AG09309 (cell line): ENCODE results near the gene ZNF281.

Experiments
- DNase-seq: peaks from one replicate; pipeline ENCODE4 v3.0.0-alpha.2; 2010; ENCODE audit warnings: low read depth
- H3K4me3 ChIP-seq: 2 replicates; pipeline ENCODE4 v1.5.1; 2011; ENCODE audit warnings: mild to moderate bottlenecking, low read depth, low read length, moderate library complexity; ENCODE audit not compliant: control insufficient read depth
- CTCF ChIP-seq: IDR thresholded peaks from 2 replicates; pipeline ENCODE4 v1.5.1; 2011; ENCODE audit warnings: mild to moderate bottlenecking, low read depth, low read length, inconsistent platforms; ENCODE audit not compliant: insufficient read depth, control insufficient read depth; ENCODE audit errors: missing control alignments

ZNF281 gene

GRCh38 chr1:200432586-200432985 is 22.8 kb upstream of the ZNF281 start:
- H3K4me3 ChIP-seq, result no peak overlapping the region

GRCh38 chr1:200429221-200429751 is 19.4 kb upstream of the ZNF281 start:
- TF ChIP-seq CTCF, result no peak
- DNase-seq, result peak; percentile 71
- no peak overlapping the region for H3K4me3 ChIP-seq

More at GRCh38 chr1:200432586-200432985, 22.8 kb upstream of the ZNF281 start:
- DNase-seq, result no peak
- no peak for TF ChIP-seq CTCF

- TF ChIP-seq CTCF, result no peak
- no peak for DNase-seq
- H3K4me3 ChIP-seq, result no peak overlapping the region
Observed at GRCh38 chr1:200428482-200429205, 18.8 kb upstream of the ZNF281 start.

GRCh38 chr1:200427744-200428143 is 17.9 kb upstream of the ZNF281 start:
- DNase-seq, result no peak

GRCh38 chr1:200426196-200426595 is 16.4 kb upstream of the ZNF281 start:
- DNase-seq, result no peak
- H3K4me3 ChIP-seq, result no peak overlapping the region
- no peak for TF ChIP-seq CTCF

More at GRCh38 chr1:200427744-200428143, 17.9 kb upstream of the ZNF281 start:
- TF ChIP-seq CTCF, result no peak
- no peak overlapping the region for H3K4me3 ChIP-seq

- H3K4me3 ChIP-seq, result no peak overlapping the region
- no peak for TF ChIP-seq CTCF
- DNase-seq, result no peak
Observed at GRCh38 chr1:200423235-200423634, 13.4 kb upstream of the ZNF281 start.
